Choroid plexus epithelial cell (primary cell): Measurements from ENCODE around the gene KANSL3.

Experiments used
- DNase-seq: peaks from one replicate; pipeline ENCODE4 v3.0.0-alpha.2; 2010; ENCODE audit warnings: low read depth
- H3K4me3 ChIP-seq: 2 replicates; pipeline ENCODE4 v1.5.1; 2011; ENCODE audit warnings: low read depth, mild to moderate bottlenecking, control low read depth, low read length, moderate library complexity
- TF ChIP-seq, protein P1 (sequence below): conservative IDR thresholded peaks from 2 replicates; pipeline ENCODE4 v1.5.1; 2011; ENCODE audit warnings: low read depth, mild to moderate bottlenecking, control low read depth, inconsistent platforms, low read length, moderate library complexity

Gene KANSL3

GRCh38 chr2:96622544-96622943 lies 15.6 kb downstream of the KANSL3 start:
- no peak overlapping the region for H3K4me3 ChIP-seq
- DNase-seq = no peak
- TF ChIP-seq, protein P1, sequence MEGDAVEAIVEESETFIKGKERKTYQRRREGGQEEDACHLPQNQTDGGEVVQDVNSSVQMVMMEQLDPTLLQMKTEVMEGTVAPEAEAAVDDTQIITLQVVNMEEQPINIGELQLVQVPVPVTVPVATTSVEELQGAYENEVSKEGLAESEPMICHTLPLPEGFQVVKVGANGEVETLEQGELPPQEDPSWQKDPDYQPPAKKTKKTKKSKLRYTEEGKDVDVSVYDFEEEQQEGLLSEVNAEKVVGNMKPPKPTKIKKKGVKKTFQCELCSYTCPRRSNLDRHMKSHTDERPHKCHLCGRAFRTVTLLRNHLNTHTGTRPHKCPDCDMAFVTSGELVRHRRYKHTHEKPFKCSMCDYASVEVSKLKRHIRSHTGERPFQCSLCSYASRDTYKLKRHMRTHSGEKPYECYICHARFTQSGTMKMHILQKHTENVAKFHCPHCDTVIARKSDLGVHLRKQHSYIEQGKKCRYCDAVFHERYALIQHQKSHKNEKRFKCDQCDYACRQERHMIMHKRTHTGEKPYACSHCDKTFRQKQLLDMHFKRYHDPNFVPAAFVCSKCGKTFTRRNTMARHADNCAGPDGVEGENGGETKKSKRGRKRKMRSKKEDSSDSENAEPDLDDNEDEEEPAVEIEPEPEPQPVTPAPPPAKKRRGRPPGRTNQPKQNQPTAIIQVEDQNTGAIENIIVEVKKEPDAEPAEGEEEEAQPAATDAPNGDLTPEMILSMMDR = no peak

GRCh38 chr2:96618596-96619283 lies 19.4 kb downstream of the KANSL3 start:
- peak; percentile 62 for DNase-seq
- no peak overlapping the region for H3K4me3 ChIP-seq
- TF ChIP-seq, protein P1 = no peak

DNA sequence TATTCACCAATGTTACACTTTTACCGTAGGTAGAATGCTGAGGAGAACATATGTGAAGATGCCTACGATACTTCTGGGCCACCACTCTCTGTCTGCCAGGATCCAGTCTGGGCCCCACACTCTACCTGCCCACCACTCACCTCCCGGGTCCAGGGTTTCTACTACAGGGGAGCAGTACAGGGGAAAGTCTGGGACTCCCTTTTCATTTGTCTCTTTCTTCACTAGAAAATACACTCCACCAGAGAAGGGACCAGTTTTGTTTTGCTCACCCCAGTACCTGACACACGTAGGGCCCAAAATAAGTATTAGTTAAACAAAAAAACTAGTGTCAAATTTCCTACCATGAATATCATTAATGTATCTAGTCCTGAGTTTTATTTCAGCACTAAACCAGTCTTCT lies 21.1 kb downstream of the KANSL3 start:
- TF ChIP-seq, protein P1 = no peak
- DNase-seq = no peak
- no peak overlapping the region for H3K4me3 ChIP-seq

DNA sequence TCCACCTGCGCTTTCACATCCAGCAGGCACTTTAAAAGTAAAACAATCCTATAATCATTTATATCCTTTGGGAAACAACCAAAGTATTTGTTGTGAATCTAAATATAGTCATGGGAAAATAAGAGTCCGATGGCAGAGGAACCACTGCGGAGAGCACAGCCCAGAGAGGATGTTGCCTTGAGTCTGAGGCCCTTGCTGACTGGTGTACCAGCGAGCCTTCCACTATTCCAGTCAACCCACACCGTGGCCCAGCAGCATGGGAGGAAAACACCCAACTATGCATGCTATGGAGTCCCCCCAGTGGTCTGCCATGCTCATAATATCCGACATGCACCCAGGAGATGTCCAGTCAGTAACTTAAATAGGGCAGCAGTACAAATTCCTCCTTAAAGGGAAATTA lies 21.6 kb downstream of the KANSL3 start:
- no peak for DNase-seq
- TF ChIP-seq, protein P1 = no peak
- no peak overlapping the region for H3K4me3 ChIP-seq

GRCh38 chr2:96616128-96616527 lies 22.0 kb downstream of the KANSL3 start:
- TF ChIP-seq, protein P1 = no peak
- no peak for DNase-seq
- H3K4me3 ChIP-seq = no peak overlapping the region

DNA sequence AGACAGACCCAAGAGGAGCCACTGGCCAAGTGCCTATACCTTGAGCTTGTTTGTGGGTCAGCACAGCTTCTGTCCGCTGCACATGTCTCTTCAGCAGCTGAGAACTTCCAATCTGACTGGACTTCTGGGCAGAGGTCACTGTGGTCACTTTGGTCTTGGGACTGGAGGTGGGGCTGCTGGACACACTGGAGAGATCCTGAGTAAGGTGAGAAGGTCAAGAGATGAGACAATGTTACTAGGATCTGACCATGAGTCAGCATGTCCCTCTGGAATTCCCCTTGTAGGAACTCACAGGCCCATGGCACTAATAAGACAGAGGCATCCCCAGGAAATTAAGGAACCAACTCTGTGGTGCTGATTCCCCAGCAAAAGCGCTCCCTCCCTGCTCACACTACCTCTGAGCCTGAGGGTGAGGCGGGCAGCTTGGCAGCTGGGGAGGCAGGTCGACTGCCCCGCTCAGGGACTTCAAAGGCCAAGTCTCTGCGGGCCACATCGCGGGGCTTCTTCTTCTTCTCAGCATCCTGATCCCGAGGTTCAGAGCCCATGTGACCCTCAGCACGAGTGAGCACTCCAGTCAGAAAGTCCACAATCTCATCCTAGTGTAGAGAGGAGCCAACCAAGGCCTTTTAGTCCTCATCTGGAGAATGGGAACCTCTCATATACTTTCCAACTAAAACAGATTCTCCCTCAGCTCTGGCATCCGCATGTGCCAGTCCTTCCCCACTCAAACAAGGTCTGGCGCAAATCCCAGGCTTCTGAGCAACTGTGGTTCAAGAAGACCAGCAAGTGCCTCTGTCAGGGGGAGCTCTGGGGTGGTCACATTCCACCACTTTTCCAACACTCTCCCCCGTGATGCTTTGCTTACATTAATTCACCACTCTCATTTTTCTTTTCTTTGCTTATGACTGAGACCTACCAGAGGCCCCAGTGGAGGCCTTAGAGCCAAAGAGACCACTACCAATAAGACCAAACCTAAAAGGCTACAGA lies 29.4 kb downstream of the KANSL3 start:
- no peak overlapping the region for H3K4me3 ChIP-seq
- DNase-seq = peak; percentile 57
- TF ChIP-seq, protein P1 = no peak
